ENCODE results near the gene AOPEP. TPM values are rescaled to one million over a fixed set of nuclear protein-coding genes. Genes with fewer than 3 reads are reported as not detected.

AOPEP gene, protein sequence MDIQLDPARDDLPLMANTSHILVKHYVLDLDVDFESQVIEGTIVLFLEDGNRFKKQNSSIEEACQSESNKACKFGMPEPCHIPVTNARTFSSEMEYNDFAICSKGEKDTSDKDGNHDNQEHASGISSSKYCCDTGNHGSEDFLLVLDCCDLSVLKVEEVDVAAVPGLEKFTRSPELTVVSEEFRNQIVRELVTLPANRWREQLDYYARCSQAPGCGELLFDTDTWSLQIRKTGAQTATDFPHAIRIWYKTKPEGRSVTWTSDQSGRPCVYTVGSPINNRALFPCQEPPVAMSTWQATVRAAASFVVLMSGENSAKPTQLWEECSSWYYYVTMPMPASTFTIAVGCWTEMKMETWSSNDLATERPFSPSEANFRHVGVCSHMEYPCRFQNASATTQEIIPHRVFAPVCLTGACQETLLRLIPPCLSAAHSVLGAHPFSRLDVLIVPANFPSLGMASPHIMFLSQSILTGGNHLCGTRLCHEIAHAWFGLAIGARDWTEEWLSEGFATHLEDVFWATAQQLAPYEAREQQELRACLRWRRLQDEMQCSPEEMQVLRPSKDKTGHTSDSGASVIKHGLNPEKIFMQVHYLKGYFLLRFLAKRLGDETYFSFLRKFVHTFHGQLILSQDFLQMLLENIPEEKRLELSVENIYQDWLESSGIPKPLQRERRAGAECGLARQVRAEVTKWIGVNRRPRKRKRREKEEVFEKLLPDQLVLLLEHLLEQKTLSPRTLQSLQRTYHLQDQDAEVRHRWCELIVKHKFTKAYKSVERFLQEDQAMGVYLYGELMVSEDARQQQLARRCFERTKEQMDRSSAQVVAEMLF
- 15.0 and 15.2 TPM in 2 replicates for total RNA-seq (2021)
- long read RNA-seq, transcript C9orf3-201 (8 exons, 1,966 nt), result major isoform, 6 of 54 reads
- long read RNA-seq, partial matches to known transcripts, result 8 of 54 reads
- long read RNA-seq, other reads (novel, unspliced or antisense), result 36 of 54 reads

- H3K79me1 ChIP-seq (ENCODE audit: insufficient read depth, low read depth, low read length, poor library complexity, severe bottlenecking), result no peaks in the 10 kb centered on the region
- H4K91ac ChIP-seq (ENCODE audit: insufficient read length, low read depth, low read length), result no peak within 1 kb of the TSS
- no peaks in the 10 kb centered on the region for H3K9me3 ChIP-seq (ENCODE audit: control insufficient read depth, low read depth, low read length)
- no peak within 1 kb of the TSS for H2BK15ac ChIP-seq (ENCODE audit: low read depth, low read length)
- no peaks in the 10 kb centered on the region; the same call in 1 of the 2 replicates for H3K4me1 ChIP-seq (ENCODE audit: insufficient read depth, low read length)
- H3K56ac ChIP-seq (ENCODE audit: insufficient read length, low read depth, low read length), result no peak within 1 kb of the TSS
- no peak within 1 kb of the TSS for H2BK20ac ChIP-seq (ENCODE audit: low read depth, low read length, poor library complexity, severe bottlenecking)
- no peak within 1 kb of the TSS for H3K27ac ChIP-seq (ENCODE audit: insufficient read length, low read depth, low read length)
- H4K20me1 ChIP-seq (ENCODE audit: control insufficient read depth, insufficient read depth, insufficient read length), result no peaks in the 10 kb centered on the region
- Mint-ChIP-seq H3K4me3 (peak within 1 kb of the TSS; percentile 99 to 100), H3K9me3 (no peaks in the 10 kb centered on the region), H3K27ac (peak within 1 kb of the TSS; percentile 94 to 99 (median 97)), H3K4me1 (peaks cover 2 to 8% of the 10 kb centered on the region in 2 experiments; a peak in 1 of 4 replicates), H3K36me3 (ENCODE audit: insufficient read depth in 1 of 3, low read depth in 3 of 3) (peaks cover 0 to 3% (median 0%) of the 10 kb centered on the region in 3 experiments; a peak in 1 of 7 replicates), H3K27me3 (ENCODE audit: low read depth) (no peaks in the 10 kb centered on the region)
- TF ChIP-seq CTCF (conservative IDR thresholded peaks at IDR 0.05), result no peak
- H2BK12ac ChIP-seq (ENCODE audit: insufficient read length, low read depth, low read length), result no peak within 1 kb of the TSS
- no peak within 1 kb of the TSS for H2AFZ ChIP-seq (ENCODE audit: low read length)
- H3K4ac ChIP-seq (ENCODE audit: low read depth, low read length), result no peak within 1 kb of the TSS
- no peak within 1 kb of the TSS for H3K23ac ChIP-seq (ENCODE audit: insufficient read length, low read depth, low read length)
- no peaks in the 10 kb centered on the region for H3K27me3 ChIP-seq (ENCODE audit: insufficient read depth, low read length)
- peak within 1 kb of the TSS; percentile 67 for H3K9ac ChIP-seq (ENCODE audit: extremely low read depth, insufficient read length, low read length)
- H3T11ph ChIP-seq (ENCODE audit: low read length), result no peak within 1 kb of the TSS
- peak within 1 kb of the TSS; percentile 87 for H3K4me2 ChIP-seq (ENCODE audit: insufficient read depth, insufficient read length, low read length)
- no peak within 1 kb of the TSS for H2BK5ac ChIP-seq (ENCODE audit: insufficient read length, low read length)
- peak within 1 kb of the TSS; percentile 10 for H4K5ac ChIP-seq (ENCODE audit: insufficient read length, low read depth, low read length)
- H3K23me2 ChIP-seq (ENCODE audit: insufficient read length, low read depth, low read length, poor library complexity, severe bottlenecking), result peaks cover 2% of the 10 kb centered on the region
- WGBS (ENCODE audit: extremely low coverage, insufficient read length, low lambda C conversion rate), result no CpG with 5 or more reads among the region's 52 CpGs
- peak within 1 kb of the TSS; percentile 39 for H3K18ac ChIP-seq (ENCODE audit: insufficient read length, low read depth, low read length)
- H2BK120ac ChIP-seq (ENCODE audit: low read depth, low read length, poor library complexity, severe bottlenecking), result no peak within 1 kb of the TSS
- H4K8ac ChIP-seq (replicated peaks; ENCODE audit: insufficient read length, low read depth, low read length), result peak within 1 kb of the TSS; percentile 69
- H2AK5ac ChIP-seq (ENCODE audit: insufficient read length, low read length), result no peak within 1 kb of the TSS
- H3K79me2 ChIP-seq (ENCODE audit: insufficient read depth, low read length), result no peaks in the 10 kb centered on the region; the same call in 1 of the 2 replicates
- peak within 1 kb of the TSS; percentile 90 for H3K14ac ChIP-seq (ENCODE audit: insufficient read depth, low read length)
- peak; percentile 97 for DNase-seq
These were observed at the start of gene AOPEP for GRCh38 chr9:94726495-94727191. AOPEP (plus strand) TSS chr9:94726699; CDS start chr9:94759784, 33,085 bp downstream.
